C4-2B (cell line): ENCODE measurements around the gene CABLES2.

ENCODE experiments used
- CTCF ChIP-seq: fragments of 450-650 bp; conservative IDR thresholded peaks from 2 replicates; pipeline ENCODE4 v1.5.1; 2017; ENCODE audit warnings: mild to moderate bottlenecking
- ZFX ChIP-seq: fragments of 450-650 bp; IDR thresholded peaks from 2 replicates; pipeline ENCODE4 v1.6.1; 2017

GRCh38 chr20:62382306-62383198 lies 24.5 kb downstream of the CABLES2 start:
- TF ChIP-seq CTCF (peak; percentile 95), ZFX (no peak)
